GM18907 (cell line): Measurements from ENCODE around the gene ONECUT1.

Experiments used
- ATAC-seq: cut with Tn5 transposase; IDR thresholded peaks from one replicate; pipeline ENCODE4 v1.9.1; 2021; ENCODE audit warnings: mild to moderate bottlenecking, moderate library complexity; ENCODE audit not compliant: unreplicated experiment

Gene ONECUT1

GRCh38 chr15:52797625-52798501, 7.7 kb upstream of the ONECUT1 start:
- ATAC-seq: no peak

- ATAC-seq: no peak
These were observed 6.8 kb upstream of the ONECUT1 start for GRCh38 chr15:52796753-52797520.

GRCh38 chr15:52796228-52796521, 6.0 kb upstream of the ONECUT1 start:
- no peak for ATAC-seq

- ATAC-seq: no peak
These were observed 5.5 kb upstream of the ONECUT1 start for GRCh38 chr15:52795464-52796227.

DNA sequence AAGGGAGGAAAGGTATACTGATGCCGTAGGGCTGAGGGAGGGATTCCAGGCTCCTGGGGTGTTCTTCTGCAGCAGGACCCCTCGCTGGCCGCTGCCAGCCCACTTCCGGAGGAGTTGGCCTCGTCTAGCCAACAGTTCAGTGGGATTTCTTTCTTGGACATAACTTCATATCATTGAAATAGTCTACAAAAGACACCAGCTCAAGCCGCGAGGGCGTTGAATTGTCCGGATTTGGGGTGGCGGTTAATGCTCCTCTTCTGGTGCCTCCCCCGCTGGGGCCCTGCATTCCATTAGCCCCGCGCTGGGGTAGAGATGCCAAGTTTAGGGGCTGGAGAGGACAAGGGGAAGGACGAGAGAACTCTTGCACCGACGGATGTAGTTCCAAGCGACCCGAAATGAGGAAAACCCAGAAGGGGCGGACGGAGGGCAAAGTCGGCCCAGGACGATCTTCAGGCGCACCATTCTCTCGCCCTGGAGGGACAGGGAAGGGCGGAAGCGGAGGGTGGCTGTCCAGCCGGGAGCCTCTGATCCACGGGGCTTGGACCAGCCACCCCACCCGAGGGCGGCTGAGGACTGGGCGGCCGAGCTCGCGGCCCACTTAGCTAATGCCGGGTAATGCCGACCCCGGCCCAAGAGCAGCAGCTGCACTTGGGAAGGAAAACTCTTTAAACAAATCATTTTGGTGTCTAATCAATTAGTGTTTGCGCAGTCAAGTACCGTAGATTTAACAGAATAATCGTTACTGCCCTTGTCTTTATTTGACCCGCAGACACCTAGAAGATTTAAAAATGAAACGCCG, 4.7 kb upstream of the ONECUT1 start:
- no peak for ATAC-seq

DNA sequence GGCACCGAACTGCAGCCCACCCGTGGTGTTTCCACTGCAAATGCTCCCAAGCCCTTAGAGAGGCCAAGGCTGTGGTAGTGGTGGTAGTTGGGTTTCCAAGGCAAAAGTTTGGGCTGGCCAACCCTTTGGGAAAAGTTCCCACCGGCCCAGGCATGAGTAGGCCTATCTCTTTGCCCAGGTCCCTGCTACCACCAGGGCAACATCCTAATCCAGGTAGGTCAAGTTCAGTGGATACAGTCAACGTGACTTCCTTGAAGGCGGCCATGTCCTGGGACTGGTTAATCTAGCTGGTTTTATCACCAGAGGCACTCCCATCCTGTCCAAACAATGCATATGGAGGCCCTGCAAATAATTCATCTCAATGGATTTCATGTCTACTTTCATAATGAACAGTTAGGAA, 1.6 kb upstream of the ONECUT1 start:
- no peak for ATAC-seq

GRCh38 chr15:52790941-52791751, 1.0 kb upstream of the ONECUT1 start:
- ATAC-seq: no peak

DNA sequence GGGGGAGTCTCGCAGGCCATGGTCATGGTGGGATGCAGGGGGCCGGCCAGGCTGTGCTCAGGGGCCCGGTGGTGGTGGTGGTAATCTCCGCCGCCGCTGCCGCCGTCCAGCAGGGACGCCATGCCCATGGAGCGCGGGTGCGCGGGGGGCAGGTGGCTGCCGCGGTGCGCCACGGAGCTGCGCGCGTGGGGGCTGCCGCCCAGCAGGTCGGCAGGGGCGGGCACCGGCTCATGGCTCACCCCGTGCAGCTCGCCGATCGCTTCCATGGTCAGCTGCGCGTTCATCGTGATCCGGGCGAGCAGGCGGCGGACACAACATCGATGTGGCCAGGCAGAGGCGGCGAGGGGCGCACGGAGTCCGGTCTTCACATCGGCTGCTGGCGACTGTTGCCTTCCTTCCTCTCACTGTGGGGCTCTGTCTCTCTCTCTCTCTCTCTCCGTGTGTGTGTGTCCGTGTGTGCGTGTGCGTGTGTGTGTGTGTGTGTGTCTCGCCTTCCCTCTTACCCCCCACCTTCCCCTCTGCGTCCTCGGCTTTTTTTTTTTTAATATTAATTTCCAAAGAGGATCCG, 451 bp downstream of the ONECUT1 start:
- ATAC-seq: peak; percentile 9

DNA sequence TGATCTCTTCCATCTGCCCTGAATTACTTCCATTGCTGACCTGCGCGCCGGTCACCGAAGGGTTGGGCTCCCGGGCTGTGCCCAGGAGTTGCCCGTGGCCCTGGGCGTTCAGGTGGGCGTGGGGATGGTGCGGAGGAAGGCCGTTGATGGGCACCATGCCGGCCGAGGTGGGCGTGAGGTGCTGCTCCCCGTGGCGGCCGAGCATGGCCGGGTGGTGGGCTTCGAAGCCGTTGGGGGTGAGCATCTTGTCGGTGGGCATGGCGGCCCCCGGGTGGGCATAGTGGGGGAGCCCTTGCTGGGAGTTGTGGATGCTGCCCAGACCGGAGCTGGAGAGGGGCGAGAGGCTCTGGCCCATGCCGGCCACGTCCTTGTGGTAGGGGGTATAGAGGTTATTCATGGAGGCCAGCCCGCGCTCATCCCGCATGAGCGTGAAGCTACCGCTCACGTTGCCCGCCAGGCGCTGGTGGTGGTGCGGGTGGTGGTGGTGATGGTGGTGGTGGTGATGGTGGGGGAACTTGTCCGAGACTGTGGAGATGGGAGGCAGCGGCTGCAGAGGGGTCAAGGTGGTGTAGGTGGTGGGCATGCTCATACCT, 1.0 kb downstream of the ONECUT1 start:
- no peak for ATAC-seq

- no peak for ATAC-seq
These were observed 1.8 kb downstream of the ONECUT1 start for GRCh38 chr15:52788099-52788986.

DNA sequence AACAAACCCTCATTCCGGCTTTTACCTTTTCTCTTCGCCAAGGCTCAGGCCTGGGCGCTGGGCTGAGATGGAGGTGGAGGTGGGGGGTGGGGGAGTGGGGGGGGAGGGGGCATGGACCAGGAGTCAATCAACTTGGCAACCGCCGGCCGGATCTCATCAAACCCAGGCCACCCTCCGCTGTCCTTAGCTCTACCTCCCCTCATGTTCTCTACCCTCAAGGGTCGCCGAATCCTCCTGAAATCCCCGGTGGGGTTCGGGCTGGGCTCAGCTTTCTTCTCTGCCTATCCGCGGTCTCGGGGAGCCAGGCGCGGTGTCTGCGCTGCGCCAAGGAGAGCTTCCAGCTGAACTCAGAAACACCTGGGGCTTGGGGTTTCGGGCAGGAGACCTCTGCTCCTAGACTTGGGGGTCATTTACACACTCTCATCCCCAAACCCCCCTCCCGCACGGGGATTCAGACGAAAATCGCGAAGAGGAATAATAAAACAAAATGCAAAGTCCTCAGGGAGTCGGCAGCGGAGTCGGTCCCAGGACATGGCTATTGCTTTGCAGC, 2.5 kb downstream of the ONECUT1 start:
- no peak for ATAC-seq

GRCh38 chr15:52787123-52787503, 3.0 kb downstream of the ONECUT1 start:
- no peak for ATAC-seq

DNA sequence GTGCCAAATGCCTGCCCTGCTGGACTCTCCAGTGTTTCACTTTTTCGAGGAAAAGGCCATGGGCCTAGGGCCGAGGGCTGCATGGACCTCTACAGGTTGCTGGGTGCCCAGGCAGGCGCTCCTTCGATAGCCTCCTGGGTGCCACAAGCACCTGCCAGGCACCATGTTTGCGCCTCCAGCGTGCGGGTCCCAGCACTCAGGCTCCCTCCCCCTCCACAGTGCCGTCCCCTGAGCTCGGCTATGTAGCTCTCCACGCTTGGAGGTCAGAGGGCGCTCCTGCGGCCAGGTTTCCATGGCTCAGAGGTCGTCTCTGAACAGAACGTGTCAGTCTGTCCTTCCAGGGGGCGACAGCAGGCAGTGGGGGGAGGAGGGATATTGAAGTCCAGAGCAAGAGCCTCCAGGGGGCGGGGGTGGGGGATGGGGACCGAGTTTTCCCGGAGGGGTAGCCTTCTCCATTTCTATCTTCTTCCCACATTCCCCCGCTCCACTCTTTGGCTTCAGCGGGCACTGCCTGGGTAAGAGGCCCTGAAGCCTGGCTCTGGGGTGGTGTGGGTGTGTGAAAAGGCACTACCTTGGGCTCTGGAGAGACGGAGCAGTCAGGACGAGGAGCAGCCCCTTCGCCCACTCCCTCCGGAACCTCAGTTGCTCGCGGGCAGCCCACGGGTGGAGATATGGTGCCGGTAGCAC, 3.6 kb downstream of the ONECUT1 start:
- no peak for ATAC-seq

DNA sequence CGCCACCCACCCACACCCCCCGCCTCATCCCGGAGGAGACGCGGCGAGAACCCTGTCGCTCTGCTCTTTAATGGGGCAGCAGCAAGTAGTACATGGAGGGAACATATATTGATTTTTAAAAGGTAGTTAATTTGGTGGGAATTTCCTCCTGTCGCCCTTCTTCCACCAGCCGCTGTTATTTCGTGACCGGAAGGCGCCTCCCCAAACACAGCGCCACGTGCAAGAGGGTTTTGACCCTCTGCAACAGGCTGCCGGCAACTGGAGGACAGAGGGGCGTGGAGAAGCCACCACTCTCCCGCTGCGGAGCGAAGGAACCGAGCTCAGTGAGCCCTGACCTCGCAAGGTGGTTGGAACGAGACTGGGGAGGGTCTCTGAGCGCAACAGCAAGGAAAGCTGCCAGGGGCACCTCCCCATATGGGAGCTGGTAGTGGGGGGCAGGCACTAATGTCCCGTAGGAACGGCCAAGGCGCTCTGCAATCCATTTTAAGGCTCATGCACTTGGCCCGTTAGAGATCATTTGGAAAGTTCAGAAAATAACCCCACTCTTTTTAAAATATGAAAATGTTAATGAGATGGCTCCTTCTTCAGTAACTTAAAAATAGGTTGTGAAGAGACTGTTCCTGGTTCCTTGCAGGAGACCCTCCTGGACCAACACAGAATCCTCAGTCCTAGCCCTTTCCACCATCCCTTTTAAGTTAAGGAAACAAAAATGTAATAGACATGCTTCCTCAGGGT, 4.3 kb downstream of the ONECUT1 start:
- no peak for ATAC-seq

DNA sequence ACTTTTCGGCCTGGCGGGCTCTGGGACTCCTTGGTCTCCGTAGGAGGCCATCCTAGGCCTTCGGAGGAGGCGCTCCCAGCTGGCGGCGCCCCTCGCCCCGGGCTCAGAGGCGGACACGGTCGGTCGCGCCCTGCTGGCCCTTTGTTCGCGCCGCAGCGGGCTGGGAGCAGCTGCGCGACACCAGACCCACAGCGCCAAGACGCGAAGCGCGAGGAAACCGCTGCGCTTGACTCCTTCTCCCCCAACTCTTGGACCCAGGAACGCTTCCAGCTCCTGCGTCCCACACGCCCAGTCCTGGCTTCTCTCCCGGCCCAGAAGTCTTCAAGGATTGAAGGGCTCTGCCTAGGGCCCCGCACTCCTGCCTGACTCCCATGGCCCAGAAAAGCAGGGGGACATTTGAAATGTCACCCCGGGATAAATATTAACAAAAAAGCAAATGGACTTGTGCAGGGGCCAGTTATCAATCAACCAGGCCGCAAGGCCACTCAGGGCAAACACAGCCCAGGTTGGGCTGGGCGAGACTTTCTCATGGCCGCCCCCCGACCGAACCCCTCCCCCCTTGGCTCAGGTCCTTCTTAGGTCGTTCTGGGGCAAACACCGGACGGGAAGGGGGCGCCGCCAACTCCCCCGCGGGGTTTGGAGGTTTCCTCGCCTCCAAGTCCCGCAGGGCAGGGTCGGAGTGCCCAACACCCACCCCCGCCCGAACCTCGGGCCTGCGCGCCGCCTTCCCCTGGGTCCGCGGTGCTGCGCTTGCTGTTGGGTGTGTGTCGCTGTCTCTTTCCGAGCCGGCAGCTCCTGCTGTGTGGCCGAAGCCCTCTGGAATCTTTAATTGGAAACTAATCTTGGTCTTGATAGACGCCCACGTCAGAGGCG, 5.1 kb downstream of the ONECUT1 start:
- ATAC-seq: no peak
